Measurements from ENCODE around the gene NFYA. TPM values are rescaled to one million over a fixed set of nuclear protein-coding genes. Genes with fewer than 3 reads are reported as not detected.

Gene NFYA
- total and polyA plus RNA-seq, 2 of the 13 experiments (the other 11 are each of a cell fraction or from before 2014, with no cell fraction given): 16.0 to 22.9 TPM

DNA sequence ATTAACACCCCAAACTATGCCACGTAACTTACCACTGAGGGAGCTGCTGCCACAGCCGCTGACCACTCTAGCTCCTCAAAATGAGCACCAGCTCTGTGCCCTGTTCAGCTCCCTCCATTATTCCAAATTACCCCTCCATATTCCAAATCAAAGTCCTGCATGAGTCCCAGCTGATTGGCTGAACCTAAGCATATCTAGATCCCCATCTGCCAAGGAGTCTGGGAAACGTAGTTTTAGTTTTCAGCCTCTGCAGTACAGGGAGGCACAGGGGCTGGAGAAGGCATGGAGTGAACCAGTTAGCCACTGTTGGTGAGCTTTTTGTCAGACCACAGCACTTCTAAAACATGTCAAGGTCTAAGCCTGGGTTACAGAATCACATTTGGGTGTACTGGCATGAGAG lies 49.7 kb upstream of the NFYA start:
- H3K4me3 ChIP-seq (replicated peaks in 1 of 3; ENCODE audit: insufficient read depth in 1 of 3, low read depth in 2 of 3, low read length in 3 of 3): no peak overlapping the region
- H3K4me2 ChIP-seq (ENCODE audit: low read depth, low read length): no peak overlapping the region
- in situ Hi-C loops (cut with HindIII; ENCODE audit: extremely low pct_ligation_motif_present, low pct_unique_long_range_greater_than_20kb): loop anchor here (5.0 kb wide), 1 partner anchor 126 kb away; no protein-coding TSS in a partner anchor
- FAIRE-seq: no peak
- intact Hi-C loops (cut with micrococcal nuclease; ENCODE audit: unreplicated experiment): no loop called here
- no peak for TF ChIP-seq ZNF550 (CRISPR knock-in tag; IDR thresholded peaks at IDR 0.05; ENCODE audit: borderline replicate concordance)
- no peak for TF ChIP-seq MBD4 (IDR thresholded peaks at IDR 0.05; ENCODE audit: borderline replicate concordance, low read length)
- TF ChIP-seq NFE2L1 (CRISPR knock-in tag; IDR thresholded peaks at IDR 0.05; ENCODE audit: borderline replicate concordance): no peak
- TF ChIP-seq ATF7 (IDR thresholded peaks at IDR 0.05): no peak
- no peak for TF ChIP-seq ATF7 (CRISPR knock-in tag; IDR thresholded peaks at IDR 0.05)
- no peak for TF ChIP-seq ZNF572 (CRISPR knock-in tag; IDR thresholded peaks at IDR 0.05)
- no peak for TF ChIP-seq MAZ (IDR thresholded peaks at IDR 0.05; ENCODE audit: borderline replicate concordance, low read depth, low read length)
- no peak for TF ChIP-seq MAZ (CRISPR knock-in tag; IDR thresholded peaks at IDR 0.05; ENCODE audit: low read depth)
- no peak for TF ChIP-seq ZNF232 (CRISPR knock-in tag; IDR thresholded peaks at IDR 0.05; ENCODE audit: borderline replicate concordance)
- TF ChIP-seq SSRP1 (CRISPR knock-in tag; IDR thresholded peaks at IDR 0.05): no peak
- no peak for TF ChIP-seq ZBTB1 (CRISPR knock-in tag; IDR thresholded peaks at IDR 0.05; ENCODE audit: borderline replicate concordance)
- TF ChIP-seq ZFY (CRISPR knock-in tag; IDR thresholded peaks at IDR 0.05): no peak
- TF ChIP-seq FOSL1 (CRISPR knock-in tag; IDR thresholded peaks at IDR 0.05; ENCODE audit: borderline replicate concordance): no peak
- no peak for TF ChIP-seq ZNF678 (CRISPR knock-in tag; IDR thresholded peaks at IDR 0.05)
- no peak for TF ChIP-seq ZNF557 (CRISPR knock-in tag; IDR thresholded peaks at IDR 0.05)
- TF ChIP-seq SMC3 (IDR thresholded peaks at IDR 0.05; ENCODE audit: low read length): no peak
- TF ChIP-seq, protein P1, sequence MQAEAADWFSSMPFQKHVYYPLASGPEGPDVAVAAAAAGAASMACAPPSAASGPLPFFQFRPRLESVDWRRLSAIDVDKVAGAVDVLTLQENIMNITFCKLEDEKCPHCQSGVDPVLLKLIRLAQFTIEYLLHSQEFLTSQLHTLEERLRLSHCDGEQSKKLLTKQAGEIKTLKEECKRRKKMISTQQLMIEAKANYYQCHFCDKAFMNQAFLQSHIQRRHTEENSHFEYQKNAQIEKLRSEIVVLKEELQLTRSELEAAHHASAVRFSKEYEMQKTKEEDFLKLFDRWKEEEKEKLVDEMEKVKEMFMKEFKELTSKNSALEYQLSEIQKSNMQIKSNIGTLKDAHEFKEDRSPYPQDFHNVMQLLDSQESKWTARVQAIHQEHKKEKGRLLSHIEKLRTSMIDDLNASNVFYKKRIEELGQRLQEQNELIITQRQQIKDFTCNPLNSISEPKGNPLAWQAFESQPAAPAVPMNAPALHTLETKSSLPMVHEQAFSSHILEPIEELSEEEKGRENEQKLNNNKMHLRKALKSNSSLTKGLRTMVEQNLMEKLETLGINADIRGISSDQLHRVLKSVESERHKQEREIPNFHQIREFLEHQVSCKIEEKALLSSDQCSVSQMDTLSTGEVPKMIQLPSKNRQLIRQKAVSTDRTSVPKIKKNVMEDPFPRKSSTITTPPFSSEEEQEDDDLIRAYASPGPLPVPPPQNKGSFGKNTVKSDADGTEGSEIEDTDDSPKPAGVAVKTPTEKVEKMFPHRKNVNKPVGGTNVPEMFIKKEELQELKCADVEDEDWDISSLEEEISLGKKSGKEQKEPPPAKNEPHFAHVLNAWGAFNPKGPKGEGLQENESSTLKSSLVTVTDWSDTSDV (CRISPR knock-in tag; IDR thresholded peaks at IDR 0.05): no peak
- TF ChIP-seq, protein P2, sequence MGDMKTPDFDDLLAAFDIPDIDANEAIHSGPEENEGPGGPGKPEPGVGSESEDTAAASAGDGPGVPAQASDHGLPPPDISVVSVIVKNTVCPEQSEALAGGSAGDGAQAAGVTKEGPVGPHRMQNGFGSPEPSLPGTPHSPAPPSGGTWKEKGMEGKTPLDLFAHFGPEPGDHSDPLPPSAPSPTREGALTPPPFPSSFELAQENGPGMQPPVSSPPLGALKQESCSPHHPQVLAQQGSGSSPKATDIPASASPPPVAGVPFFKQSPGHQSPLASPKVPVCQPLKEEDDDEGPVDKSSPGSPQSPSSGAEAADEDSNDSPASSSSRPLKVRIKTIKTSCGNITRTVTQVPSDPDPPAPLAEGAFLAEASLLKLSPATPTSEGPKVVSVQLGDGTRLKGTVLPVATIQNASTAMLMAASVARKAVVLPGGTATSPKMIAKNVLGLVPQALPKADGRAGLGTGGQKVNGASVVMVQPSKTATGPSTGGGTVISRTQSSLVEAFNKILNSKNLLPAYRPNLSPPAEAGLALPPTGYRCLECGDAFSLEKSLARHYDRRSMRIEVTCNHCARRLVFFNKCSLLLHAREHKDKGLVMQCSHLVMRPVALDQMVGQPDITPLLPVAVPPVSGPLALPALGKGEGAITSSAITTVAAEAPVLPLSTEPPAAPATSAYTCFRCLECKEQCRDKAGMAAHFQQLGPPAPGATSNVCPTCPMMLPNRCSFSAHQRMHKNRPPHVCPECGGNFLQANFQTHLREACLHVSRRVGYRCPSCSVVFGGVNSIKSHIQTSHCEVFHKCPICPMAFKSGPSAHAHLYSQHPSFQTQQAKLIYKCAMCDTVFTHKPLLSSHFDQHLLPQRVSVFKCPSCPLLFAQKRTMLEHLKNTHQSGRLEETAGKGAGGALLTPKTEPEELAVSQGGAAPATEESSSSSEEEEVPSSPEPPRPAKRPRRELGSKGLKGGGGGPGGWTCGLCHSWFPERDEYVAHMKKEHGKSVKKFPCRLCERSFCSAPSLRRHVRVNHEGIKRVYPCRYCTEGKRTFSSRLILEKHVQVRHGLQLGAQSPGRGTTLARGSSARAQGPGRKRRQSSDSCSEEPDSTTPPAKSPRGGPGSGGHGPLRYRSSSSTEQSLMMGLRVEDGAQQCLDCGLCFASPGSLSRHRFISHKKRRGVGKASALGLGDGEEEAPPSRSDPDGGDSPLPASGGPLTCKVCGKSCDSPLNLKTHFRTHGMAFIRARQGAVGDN (CRISPR knock-in tag; IDR thresholded peaks at IDR 0.05): no peak
- H3K36me3 ChIP-seq (replicated peaks in 1 of 2; ENCODE audit: control insufficient read depth in 1 of 2, insufficient read depth in 2 of 2, low read length in 2 of 2): no peaks in the 10 kb centered on the region
- ATAC-seq: no peak
- CTCF ChIA-PET (ENCODE audit: low intra/inter-chr PET ratio, low total read pairs): no interaction called here
- H3K9me3 ChIP-seq (ENCODE audit: low read length): no peaks in the 10 kb centered on the region
- POLR2A ChIA-PET: no interaction called here
- no peak overlapping the region for H3K9ac ChIP-seq (ENCODE audit: insufficient read depth, low read depth, low read length)
- no TSS peak for BruUV-seq (replicated peaks)
- H2AFZ ChIP-seq (ENCODE audit: low read length): no peak overlapping the region
- no peaks in the 10 kb centered on the region for H3K79me2 ChIP-seq (ENCODE audit: insufficient read depth, low read length)
- no peak overlapping the region for H3K27ac ChIP-seq (ENCODE audit: extremely low read length, insufficient read depth, low read length)
- WGBS (ENCODE audit: low lambda C conversion rate): 92% methylated on average over 3 of the region's 3 CpGs
- no peaks in the 10 kb centered on the region for H4K20me1 ChIP-seq (ENCODE audit: insufficient read depth, low read length)
- DNase-seq (ENCODE audit: low spot score): no peak
- peaks cover 16% of the 10 kb centered on the region for H3K4me1 ChIP-seq (ENCODE audit: insufficient read depth, low read length)
- no peaks in the 10 kb centered on the region for H3K27me3 ChIP-seq (ENCODE audit: control insufficient read depth in 1 of 2, insufficient read depth in 2 of 2, low read length in 2 of 2)
